Bronchial epithelial cell (primary cell): Measurements from ENCODE around the gene PPP1R36. TPM values are rescaled to one million over a fixed set of nuclear protein-coding genes. Genes with fewer than 3 reads are reported as not detected.
"Not testable (repeated sequence)": the region's sequence is repeated elsewhere in the genome, so short reads cannot be mapped to it uniquely, and the experiment has no call there.

Source experiments
- DNase-seq: peaks from one replicate; pipeline ENCODE4 v3.0.0-alpha.2; 2010; ENCODE audit warnings: low read depth
- FAIRE-seq: peaks from 2 replicates; lab custom pipeline; 2011; peaks lifted over from hg19 to GRCh38; lab: Jason Lieb, UNC
- H3K27me3 ChIP-seq: 2 replicates; pipeline ENCODE4 v1.5.1; 2011; ENCODE audit warnings: low read length; ENCODE audit not compliant: control insufficient read depth, insufficient read depth
- H3K36me3 ChIP-seq: 2 replicates; pipeline ENCODE4 v1.5.1; 2011; ENCODE audit warnings: low read length; ENCODE audit not compliant: control insufficient read depth, insufficient read depth
- H3K4me3 ChIP-seq: 2 replicates; pipeline ENCODE4 v1.5.1; 2011; ENCODE audit warnings: mild to moderate bottlenecking, low read depth, low read length, control low read depth
- total RNA-seq: library from RNA; depleted of rRNA; stranded (reverse); fragments of >200 nt; gene quantifications from 2 replicates; pipeline ENCODE4 v1.2.1, GENCODE V29; 2014
- TF ChIP-seq, protein P1 (sequence below): IDR thresholded peaks from 2 replicates; pipeline ENCODE4 v1.5.1; 2011; ENCODE audit warnings: mild to moderate bottlenecking, moderate library complexity, low read length, control low read depth, inconsistent platforms; ENCODE audit not compliant: insufficient read depth, severe bottlenecking

The PPP1R36 gene
- total RNA-seq, 1 donor from 2014 or later: 1.1 TPM

DNA sequence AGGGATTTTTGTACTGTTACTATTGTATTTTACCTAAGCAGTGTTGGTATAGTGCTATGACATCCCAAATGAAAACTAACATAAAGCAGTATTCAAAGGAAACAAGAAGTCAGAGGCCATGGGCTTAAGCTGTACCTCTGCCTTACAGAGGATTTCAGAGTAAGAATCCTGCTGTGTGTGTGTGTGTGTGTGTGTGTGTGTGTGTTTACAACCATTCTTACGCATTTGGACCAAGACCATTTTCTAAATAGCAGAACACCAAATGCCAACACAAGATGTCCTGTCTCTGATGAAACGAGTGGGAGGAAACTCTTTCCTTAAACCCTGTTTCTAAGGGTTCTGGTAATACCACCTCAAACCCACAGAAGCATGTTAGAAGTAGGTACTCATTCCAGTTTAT is 64.4 kb downstream of the PPP1R36 start:
- H3K4me3 ChIP-seq: no peak overlapping the region
- no peak for DNase-seq
- no peak for FAIRE-seq
- H3K36me3 ChIP-seq: no peaks in the 10 kb centered on the region
- H3K27me3 ChIP-seq: no peaks in the 10 kb centered on the region
- TF ChIP-seq, protein P1, sequence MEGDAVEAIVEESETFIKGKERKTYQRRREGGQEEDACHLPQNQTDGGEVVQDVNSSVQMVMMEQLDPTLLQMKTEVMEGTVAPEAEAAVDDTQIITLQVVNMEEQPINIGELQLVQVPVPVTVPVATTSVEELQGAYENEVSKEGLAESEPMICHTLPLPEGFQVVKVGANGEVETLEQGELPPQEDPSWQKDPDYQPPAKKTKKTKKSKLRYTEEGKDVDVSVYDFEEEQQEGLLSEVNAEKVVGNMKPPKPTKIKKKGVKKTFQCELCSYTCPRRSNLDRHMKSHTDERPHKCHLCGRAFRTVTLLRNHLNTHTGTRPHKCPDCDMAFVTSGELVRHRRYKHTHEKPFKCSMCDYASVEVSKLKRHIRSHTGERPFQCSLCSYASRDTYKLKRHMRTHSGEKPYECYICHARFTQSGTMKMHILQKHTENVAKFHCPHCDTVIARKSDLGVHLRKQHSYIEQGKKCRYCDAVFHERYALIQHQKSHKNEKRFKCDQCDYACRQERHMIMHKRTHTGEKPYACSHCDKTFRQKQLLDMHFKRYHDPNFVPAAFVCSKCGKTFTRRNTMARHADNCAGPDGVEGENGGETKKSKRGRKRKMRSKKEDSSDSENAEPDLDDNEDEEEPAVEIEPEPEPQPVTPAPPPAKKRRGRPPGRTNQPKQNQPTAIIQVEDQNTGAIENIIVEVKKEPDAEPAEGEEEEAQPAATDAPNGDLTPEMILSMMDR: no peak

GRCh38 chr14:64614805-64615391 is 65.1 kb downstream of the PPP1R36 start:
- no peak overlapping the region for H3K4me3 ChIP-seq
- no peaks in the 10 kb centered on the region for H3K36me3 ChIP-seq
- no peak for DNase-seq
- no peak for FAIRE-seq
- TF ChIP-seq, protein P1: no peak
- H3K27me3 ChIP-seq: no peaks in the 10 kb centered on the region

GRCh38 chr14:64617872-64618408 is 68.2 kb downstream of the PPP1R36 start:
- not testable (repeated sequence) for H3K27me3 ChIP-seq, DNase-seq, H3K36me3 ChIP-seq, FAIRE-seq, H3K4me3 ChIP-seq

GRCh38 chr14:64620910-64621309 is 71.1 kb downstream of the PPP1R36 start:
- Histone ChIP-seq H3K27me3 (no peaks in the 10 kb centered on the region), H3K36me3 (no peaks in the 10 kb centered on the region), H3K4me3 (no peak overlapping the region)
- FAIRE-seq (no peak), DNase-seq (peak; percentile 100)
- TF ChIP-seq, protein P1: no peak

DNA sequence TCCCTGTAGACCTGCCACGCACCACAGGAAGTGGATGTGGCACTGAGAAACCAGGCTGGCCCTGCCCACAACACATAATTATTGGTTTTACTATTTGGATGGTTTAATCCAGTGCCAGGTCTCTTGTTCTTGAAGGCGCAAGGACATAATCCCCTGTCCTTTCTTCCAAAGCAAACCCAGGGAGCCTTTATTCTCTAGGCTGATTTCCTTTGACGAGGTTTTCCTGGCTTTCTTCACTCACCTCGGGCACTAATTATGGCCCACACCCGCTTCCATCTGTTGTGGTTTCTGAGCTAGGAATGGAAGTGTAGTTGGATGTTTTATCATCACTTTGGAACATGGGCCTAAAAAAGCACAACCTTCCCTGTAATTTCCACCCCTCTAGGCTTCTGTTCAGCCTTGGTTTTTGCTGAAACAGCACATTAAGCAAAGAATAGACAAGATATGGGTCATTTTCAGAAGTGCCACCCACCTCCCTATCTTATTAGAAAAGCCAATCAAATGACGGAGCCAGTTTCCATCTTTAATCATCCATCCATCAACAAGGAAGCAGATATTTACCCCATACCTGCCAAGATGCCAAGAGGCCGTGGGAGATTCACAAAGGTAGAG is 73.9 kb downstream of the PPP1R36 start:
- Histone ChIP-seq H3K4me3 (no peak overlapping the region), H3K27me3 (no peaks in the 10 kb centered on the region), H3K36me3 (no peaks in the 10 kb centered on the region)
- no peak for FAIRE-seq
- TF ChIP-seq, protein P1: no peak
- DNase-seq: no peak

DNA sequence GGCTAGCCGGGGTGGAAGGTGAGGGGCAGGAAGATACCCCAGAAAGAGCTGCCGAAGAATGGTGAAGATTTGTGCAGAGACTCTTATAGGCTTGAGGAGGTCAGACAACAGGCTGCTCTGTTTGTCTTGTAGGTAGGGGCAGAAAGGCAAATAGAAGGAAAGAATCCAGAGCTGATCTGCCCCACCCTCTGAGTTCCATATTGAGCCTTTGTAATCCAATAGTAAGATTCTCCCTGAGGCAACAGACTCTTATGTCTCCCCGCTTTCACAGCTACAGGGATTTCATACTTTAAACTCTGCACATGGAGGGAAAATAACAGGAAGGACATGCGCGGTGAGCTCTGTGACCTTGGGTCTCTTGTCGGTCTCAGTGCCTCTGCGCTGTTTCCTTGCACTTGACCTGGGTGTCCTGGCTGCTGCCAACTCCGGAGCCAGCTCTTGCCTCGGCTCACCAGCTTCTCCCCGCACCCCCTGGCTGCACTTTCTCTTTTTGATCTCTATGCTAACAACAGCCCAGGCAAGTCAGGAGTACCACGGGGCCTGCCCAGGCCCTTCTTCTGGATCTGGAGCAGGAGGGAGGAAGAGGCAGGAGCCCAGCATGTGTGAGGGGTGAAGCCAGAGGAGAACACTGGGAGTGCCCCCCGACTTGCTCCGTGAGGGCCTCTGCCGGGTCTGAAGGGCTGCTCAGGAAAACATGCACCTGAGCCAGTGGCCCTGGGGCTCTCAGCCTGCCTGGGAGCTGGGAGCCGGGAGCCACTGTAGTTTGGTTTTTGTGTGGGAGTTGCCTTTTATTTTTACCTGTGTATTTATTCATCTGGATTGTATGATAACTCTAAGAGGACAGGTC is 75.8 kb downstream of the PPP1R36 start:
- peak; percentile 25 for DNase-seq
- H3K36me3 ChIP-seq: no peaks in the 10 kb centered on the region
- TF ChIP-seq, protein P1: no peak
- no peak overlapping the region for H3K4me3 ChIP-seq
- peak; percentile 13 for FAIRE-seq
- H3K27me3 ChIP-seq: no peaks in the 10 kb centered on the region
